Chondrocyte (in vitro differentiated cells): Measurements from ENCODE around the gene HOTAIR. TPM values are rescaled to one million over a fixed set of nuclear protein-coding genes. Genes with fewer than 3 reads are reported as not detected.

ENCODE experiments used
- DNase-seq: peaks from one replicate; pipeline ENCODE4 v3.0.0; 2021; ENCODE audit warnings: mixed read lengths, low spot score
- H3K27ac Mint-ChIP-seq: one replicate; pipeline ENCODE4 v1.8.0; 2021; ENCODE audit warnings: mild to moderate bottlenecking, moderate library complexity, mixed read lengths; ENCODE audit not compliant: unreplicated experiment
- H3K27me3 Mint-ChIP-seq: 2 replicates; pipeline ENCODE4 v1.8.0; 2021; ENCODE audit warnings: low read depth, mixed read lengths
- H3K36me3 Mint-ChIP-seq: 2 replicates; pipeline ENCODE4 v1.8.0; 2021; ENCODE audit warnings: low read depth, mixed read lengths
- H3K4me1 Mint-ChIP-seq: 2 replicates; pipeline ENCODE4 v1.8.0; 2021; ENCODE audit warnings: low read depth, mild to moderate bottlenecking, mixed read lengths
- H3K4me3 Mint-ChIP-seq: one replicate; pipeline ENCODE4 v1.8.0; 2021; ENCODE audit warnings: mild to moderate bottlenecking, moderate library complexity, mixed read lengths; ENCODE audit not compliant: unreplicated experiment
- H3K9me3 Mint-ChIP-seq: 2 replicates; pipeline ENCODE4 v1.8.0; 2021; ENCODE audit warnings: low read depth, mixed read lengths
- CTCF ChIP-seq: fragments of 200-600 bp; sonication (generic); IDR thresholded peaks from 2 replicates; pipeline ENCODE4 v1.5.0; 2021; ENCODE audit warnings: antibody characterized with exemption, mild to moderate bottlenecking, moderate library complexity
- total RNA-seq: library from RNA; stranded (reverse); gene quantifications from 3 replicates; pipeline ENCODE4 v1.2.1, GENCODE V29; 2021

The HOTAIR gene
- total RNA-seq, 1 donor from 2014 or later: not detected

GRCh38 chr12:53997204-53998109, 22.7 kb upstream of the HOTAIR start:
- Mint-ChIP-seq H3K4me3 (no peak overlapping the region), H3K36me3 (peaks cover 5% of the 10 kb centered on the region), H3K9me3 (no peaks in the 10 kb centered on the region), H3K4me1 (peaks cover 23% of the 10 kb centered on the region), H3K27ac (no peak overlapping the region), H3K27me3 (peaks cover 88% of the 10 kb centered on the region)
- no peak for TF ChIP-seq CTCF
- DNase-seq: no peak

- Mint-ChIP-seq H3K36me3 (peaks cover 5% of the 10 kb centered on the region), H3K4me1 (peaks cover 23% of the 10 kb centered on the region), H3K27me3 (peaks cover 88% of the 10 kb centered on the region), H3K4me3 (peak overlapping the region; percentile 69), H3K27ac (no peak overlapping the region), H3K9me3 (no peaks in the 10 kb centered on the region)
- TF ChIP-seq CTCF: no peak
- no peak for DNase-seq
Measured at GRCh38 chr12:53996240-53997203, 21.8 kb upstream of the HOTAIR start.

GRCh38 chr12:53995378-53996239, 20.9 kb upstream of the HOTAIR start:
- H3K4me1 Mint-ChIP-seq: peaks cover 23% of the 10 kb centered on the region

GRCh38 chr12:53995002-53995377, 20.2 kb upstream of the HOTAIR start:
- DNase-seq: no peak
- no peaks in the 10 kb centered on the region for H3K9me3 Mint-ChIP-seq
- H3K27ac Mint-ChIP-seq: no peak overlapping the region
- H3K36me3 Mint-ChIP-seq: peaks cover 5% of the 10 kb centered on the region
- peak overlapping the region; percentile 69 for H3K4me3 Mint-ChIP-seq
- peaks cover 88% of the 10 kb centered on the region for H3K27me3 Mint-ChIP-seq
- no peak for TF ChIP-seq CTCF
- H3K4me1 Mint-ChIP-seq: peaks cover 21% of the 10 kb centered on the region

More at GRCh38 chr12:53995378-53996239, 20.9 kb upstream of the HOTAIR start:
- H3K4me3 Mint-ChIP-seq: peak overlapping the region; percentile 69
- TF ChIP-seq CTCF: no peak
- no peak overlapping the region for H3K27ac Mint-ChIP-seq
- H3K27me3 Mint-ChIP-seq: peaks cover 86% of the 10 kb centered on the region
- H3K9me3 Mint-ChIP-seq: no peaks in the 10 kb centered on the region
- H3K36me3 Mint-ChIP-seq: peaks cover 5% of the 10 kb centered on the region
- no peak for DNase-seq
